ENCODE measurements around the gene SRPK2. TPM values are rescaled to one million over a fixed set of nuclear protein-coding genes. Genes with fewer than 3 reads are reported as not detected.

SRPK2 gene
- total RNA-seq, 1 donor from 2014 or later = 59.2 TPM

DNA sequence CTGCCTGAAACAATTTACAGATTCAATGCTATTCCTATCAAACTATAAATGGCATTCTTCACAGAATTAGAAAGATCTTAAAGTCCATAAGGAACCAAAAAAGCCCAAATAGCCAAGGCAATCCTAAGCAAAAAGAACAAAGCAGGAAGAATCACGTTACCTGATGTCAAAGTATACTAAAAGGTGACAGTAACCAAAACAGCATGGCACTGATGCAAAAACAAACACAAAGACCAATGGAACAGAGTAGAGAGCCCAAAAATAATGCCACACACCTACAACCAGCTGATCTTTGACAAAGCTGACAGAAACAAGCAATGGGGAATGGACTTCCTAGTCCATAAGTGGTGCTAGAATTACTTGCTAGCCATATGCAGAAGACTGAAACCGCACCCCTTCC, 208.7 kb downstream of the SRPK2 start:
- no peak for DNase-seq

GRCh38 chr7:105178928-105179541, 209.7 kb downstream of the SRPK2 start:
- no peak for DNase-seq

DNA sequence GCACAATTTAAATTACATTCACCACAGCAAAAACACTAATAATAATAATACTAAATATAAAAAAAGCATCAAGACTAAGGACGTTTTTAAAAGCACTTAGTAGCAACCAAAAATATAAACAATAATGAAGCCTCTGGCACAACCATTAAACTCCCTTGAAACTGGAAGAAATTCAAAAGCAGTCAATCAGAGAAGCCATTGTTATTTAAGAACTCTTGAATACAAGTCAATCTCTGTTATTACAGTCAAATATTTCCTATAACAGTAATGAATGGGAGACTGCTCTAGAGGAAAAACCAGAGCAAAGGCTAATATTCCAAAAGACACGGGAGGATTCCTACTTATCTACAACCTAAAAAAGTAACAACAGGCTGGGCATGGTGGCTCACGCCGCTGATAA, 210.5 kb downstream of the SRPK2 start:
- no peak for DNase-seq

DNA sequence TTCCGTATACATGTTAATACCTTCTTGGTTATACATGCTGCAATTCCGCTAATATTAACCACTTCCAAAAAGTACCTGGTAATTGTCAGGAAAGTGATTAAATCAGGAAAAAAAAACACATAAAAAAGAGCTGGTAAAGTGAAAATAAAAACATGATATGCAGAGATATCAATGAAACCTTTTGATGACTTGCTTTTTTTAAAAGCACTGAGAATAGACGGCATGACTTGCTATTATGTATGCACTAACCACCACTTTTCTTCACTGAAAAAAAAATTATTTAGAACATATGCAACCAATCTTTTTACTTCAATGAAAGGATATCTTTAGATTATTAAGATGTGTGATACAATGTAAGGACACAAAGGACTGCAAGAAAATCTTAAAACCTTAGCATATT, 211.7 kb downstream of the SRPK2 start:
- no peak for DNase-seq

DNA sequence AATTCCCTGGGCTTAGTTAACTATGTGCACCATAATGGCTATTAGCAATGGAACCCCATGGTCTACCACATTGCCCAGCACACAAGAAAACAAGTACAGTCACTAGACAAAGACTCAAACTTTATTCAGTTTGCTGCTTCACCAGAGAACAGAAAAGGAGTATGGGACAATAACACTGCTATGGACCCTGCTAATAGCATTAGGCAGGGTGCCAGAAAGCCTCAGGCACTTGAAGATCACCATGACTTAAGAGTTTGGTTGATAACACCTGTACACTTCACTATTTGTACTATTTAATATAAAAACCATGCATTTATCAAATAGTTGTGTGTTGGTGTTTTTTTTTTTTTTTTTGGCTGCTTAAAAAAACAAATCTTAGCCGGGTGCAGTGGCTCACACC, 215.1 kb downstream of the SRPK2 start:
- no peak for DNase-seq

GRCh38 chr7:105164751-105165150, 224.0 kb downstream of the SRPK2 start:
- no peak for DNase-seq

DNA sequence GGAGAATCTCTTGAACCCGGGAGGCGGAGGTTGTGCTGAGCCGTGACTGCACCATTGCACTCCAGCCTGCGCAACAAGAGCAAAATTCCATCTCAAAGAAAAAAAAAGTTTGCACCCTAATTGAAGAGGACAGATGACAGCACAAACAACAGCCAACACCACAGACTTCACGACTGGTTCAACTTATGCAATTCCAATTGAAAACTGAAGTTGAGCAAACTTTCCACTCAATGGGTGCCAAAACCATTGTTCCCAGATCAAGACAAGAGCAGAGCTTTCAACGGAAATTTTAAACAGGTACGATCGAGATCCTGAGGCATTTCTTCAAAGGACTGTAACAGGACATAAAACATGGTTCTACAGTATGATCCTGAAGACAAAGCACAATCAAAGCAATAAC, 225.0 kb downstream of the SRPK2 start:
- DNase-seq = no peak

DNA sequence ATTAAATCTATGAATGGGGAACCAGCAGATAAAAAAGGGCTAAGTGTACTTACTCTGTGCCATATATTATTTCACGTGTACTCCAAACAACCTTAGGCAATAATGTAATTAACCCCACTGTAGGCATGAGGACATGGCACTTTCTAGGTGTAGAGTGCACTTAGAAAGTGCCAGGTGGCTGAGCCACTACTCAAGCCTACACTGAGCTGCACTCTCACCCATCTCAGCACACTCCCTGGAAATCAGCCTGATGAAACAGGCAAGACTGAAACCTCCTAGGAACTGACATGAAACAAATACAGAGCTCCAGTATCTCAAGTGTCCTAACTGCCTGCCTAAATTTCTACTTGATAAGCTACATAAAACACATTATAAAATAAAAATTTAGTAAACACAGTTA, 227.4 kb downstream of the SRPK2 start:
- DNase-seq = no peak

GRCh38 chr7:105157278-105157677, 231.4 kb downstream of the SRPK2 start:
- DNase-seq = no peak

- no peak for DNase-seq
Observed at GRCh38 chr7:105156731-105157130, 232.0 kb downstream of the SRPK2 start.

DNA sequence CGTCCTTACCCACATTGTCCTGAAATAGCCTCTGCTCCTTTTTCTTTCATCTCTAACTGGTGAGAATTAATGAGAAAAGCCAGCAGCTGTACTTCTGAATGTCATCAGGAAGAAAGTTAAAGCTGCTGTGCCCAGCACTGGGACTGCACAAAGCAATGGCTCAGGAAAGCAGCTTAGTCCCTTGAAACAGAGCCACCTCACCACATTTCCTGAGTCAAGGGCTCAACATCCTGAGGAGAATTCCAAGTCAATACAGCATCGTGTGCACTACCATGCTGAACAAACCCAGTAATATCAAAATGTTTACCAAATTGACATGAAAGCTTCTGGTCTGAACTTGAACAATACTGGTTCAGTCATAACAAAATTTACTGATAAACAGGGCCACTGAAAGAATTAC, 234.6 kb downstream of the SRPK2 start:
- peak; percentile 64 for DNase-seq

DNA sequence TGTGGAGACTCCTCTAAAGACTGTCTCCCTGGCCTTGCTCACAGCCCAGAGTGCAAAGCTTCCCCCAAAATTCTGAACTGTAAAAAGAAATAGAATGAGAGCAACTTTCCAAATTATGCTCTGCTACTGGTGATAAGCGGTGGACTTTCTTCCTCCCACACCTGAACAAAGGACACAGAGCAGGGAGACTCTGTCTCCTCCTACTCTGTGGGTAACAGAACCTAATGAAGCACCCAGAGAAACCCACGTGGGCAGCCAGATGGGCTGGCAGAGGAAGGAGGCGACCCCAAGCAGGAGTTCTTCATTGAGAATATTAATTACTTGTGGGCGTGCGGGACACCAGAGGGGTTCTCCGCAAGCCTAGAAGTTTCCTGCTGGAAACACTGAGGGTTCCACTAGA, 235.2 kb downstream of the SRPK2 start:
- no peak for DNase-seq

GRCh38 chr7:105151152-105151551, 237.6 kb downstream of the SRPK2 start:
- peak; percentile 54 for DNase-seq

GRCh38 chr7:105149827-105150226, 238.9 kb downstream of the SRPK2 start:
- DNase-seq = peak; percentile 74

DNA sequence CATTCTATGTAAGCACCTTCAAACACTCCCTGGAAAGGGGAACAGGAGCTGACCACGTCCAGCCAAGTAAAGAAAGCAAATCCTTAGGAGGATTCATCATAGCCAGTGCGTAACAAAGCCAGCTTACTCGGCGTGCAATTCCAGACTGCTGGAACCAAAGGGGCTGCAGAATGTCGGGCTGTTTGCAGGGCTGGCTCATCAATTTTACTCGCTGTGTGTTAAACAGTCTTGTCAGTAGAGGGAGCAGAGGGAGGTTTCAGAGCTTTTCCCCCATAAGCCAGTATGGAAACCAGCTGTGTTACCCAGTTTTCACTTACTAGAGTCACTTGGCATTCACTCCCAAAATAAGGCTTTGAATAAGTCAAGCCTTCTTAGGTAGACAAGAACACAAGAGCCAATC, 247.7 kb downstream of the SRPK2 start:
- DNase-seq = peak; percentile 53

DNA sequence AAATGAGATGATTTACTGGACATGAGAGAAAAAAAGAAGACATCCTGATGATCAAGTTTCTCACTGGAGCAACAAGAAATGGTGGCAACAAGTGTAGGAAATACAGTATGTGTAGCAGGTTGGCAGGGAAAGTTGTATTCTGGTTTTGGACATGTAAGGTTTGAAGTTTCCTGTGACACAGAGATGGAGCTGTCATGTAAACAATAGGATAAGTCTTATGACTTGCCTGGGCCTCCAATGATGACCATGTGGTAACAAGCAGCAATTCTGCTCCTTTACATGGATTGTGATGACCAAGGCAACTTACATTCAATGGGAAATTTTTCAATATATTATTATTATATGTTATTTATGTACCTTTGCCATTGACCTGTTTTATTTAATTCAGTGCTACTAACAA, 249.3 kb downstream of the SRPK2 start:
- peak; percentile 36 for DNase-seq

- no peak for DNase-seq
Observed at GRCh38 chr7:105137898-105138297, 250.8 kb downstream of the SRPK2 start.

DNA sequence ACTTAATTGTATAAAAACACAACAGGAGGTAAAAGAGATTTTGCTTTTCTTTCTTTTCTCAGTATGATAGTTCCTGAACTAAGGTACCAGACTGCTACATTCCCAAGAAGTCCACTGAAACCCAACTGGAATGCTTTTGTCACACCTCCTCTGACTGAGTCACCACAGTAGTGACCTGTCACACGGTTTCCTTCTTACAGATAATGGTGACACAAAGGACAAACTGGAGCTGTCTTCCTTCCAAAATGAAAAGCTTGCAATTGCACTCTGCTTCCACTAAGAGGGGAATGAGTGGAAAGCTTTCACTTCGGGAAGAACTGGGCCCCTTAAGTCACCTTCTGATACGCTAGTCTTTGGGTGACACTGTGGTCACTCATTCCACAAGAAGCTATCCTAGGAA, 252.5 kb downstream of the SRPK2 start:
- DNase-seq = no peak

- peak; percentile 55 for DNase-seq
Observed at GRCh38 chr7:105133986-105134655, 254.6 kb downstream of the SRPK2 start.

DNA sequence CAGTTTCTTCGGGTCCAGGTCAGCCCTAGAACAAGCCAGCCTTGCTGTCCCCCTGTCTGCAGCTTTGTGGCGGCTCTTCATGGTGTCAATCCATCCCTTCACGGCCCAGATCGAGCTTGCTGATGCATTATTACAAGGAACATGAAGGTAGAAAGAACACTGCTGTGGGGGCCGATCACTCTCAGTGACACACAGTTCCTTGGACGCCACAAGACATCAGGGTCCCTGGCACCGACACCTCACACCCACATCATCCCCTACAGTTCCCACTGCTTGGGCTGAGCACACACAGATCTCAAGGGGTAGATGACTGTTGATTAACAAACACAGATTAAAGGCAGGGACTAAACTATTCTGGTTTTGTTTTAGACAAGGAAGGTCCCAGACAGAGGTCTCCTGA, 255.4 kb downstream of the SRPK2 start:
- DNase-seq = no peak

- no peak for DNase-seq
Observed at GRCh38 chr7:105132835-105133234, 255.9 kb downstream of the SRPK2 start.

GRCh38 chr7:105132335-105132734, 256.4 kb downstream of the SRPK2 start:
- DNase-seq = no peak

DNA sequence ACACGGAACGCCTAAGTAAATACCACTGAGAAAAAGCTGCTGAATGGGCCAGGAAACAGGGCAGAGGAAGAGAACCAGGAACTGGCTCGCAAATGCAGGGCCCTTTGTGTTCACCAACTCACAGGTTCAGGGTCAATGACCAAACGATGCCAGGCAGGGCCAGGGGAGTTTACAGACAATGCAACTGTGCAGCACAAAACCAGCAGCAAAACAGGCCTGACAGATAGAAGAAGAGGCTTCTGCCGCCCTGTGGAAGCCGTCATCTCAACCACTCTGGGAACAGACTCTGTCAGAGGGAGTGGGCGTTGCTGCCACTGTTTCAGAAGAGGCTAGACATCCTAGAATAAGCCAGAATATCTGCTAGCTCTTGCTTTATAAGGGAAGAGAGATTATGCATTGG, 256.8 kb downstream of the SRPK2 start:
- DNase-seq = peak; percentile 29

DNA sequence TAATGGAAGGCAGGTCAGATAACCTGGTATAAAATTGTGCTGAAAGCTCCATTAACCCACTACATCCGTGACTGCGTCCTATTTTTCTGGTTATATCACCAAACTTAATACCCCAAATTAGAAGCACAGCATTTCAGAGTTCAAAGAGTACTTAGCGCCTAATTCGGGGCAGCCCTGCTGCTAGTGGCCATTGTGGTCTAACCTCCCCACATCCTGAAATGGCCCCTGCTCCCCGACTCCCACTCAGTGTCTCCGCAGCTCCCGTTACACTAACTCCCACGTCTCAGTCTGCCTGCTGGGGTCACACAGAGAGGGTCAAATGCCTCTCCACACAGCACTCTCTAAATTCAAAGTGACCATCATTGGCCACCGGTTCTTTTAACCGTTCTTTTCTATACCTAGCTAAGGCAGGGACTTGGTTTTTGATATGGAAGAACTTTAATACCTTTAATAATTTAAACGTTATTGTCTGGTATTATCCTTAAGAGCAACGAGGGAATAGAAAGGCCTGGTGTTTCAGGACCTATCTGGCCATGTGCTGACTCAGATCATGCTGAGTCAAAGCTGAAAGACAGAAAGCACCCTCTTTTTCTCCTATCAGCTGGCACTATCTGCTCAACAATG, 257.6 kb downstream of the SRPK2 start:
- DNase-seq = no peak

Measured in dermis blood vessel endothelial cell (primary cell).